Activated CD4-positive, alpha-beta T cell treated with anti-CD3 and anti-CD28 coated beads, Interleukin-2, amount 10 ng/mL, durations not matched to agents 7 days and 5 days (primary cell): ENCODE results near the gene SPIB. TPM values are rescaled to one million over a fixed set of nuclear protein-coding genes. Genes with fewer than 3 reads are reported as not detected.

Experiments used
- CTCF ChIA-PET: fragments of 350-600 bp; sonication (Branson Sonifier 250); formaldehyde crosslinking; loops from one replicate; lab custom pipeline; 2021; ENCODE audit warnings: antibody characterized with exemption; lab: Charles Lee
- POLR2A ChIA-PET: fragments of 350-600 bp; sonication (Branson Sonifier 250); formaldehyde crosslinking; loops from one replicate; lab custom pipeline; 2021; ENCODE audit warnings: antibody characterized with exemption; lab: Charles Lee
- DNase-seq: peaks from one replicate; pipeline ENCODE4 v3.0.0-alpha.2; 2020
- H3K27ac Mint-ChIP-seq: one replicate; pipeline ENCODE4 v1.8.0; 2021; ENCODE audit warnings: mild to moderate bottlenecking, moderate library complexity, mixed read lengths
- H3K27me3 Mint-ChIP-seq: one replicate; pipeline ENCODE4 v1.8.0; 2021; ENCODE audit warnings: mixed read lengths
- H3K36me3 Mint-ChIP-seq: one replicate; pipeline ENCODE4 v1.8.0; 2021; ENCODE audit warnings: low read depth, mixed read lengths
- H3K4me1 Mint-ChIP-seq: one replicate; pipeline ENCODE4 v1.8.0; 2021; ENCODE audit warnings: mixed read lengths
- H3K4me3 Mint-ChIP-seq: one replicate; pipeline ENCODE4 v1.8.0; 2021; ENCODE audit warnings: mild to moderate bottlenecking, moderate library complexity, mixed read lengths
- H3K9me3 Mint-ChIP-seq: one replicate; pipeline ENCODE4 v1.8.0; 2021; ENCODE audit warnings: mixed read lengths
- total RNA-seq, 2 experiments: library from RNA; stranded (reverse); gene quantifications; one replicate each; pipeline ENCODE4 v1.2.3, GENCODE V29; 2021

The SPIB gene
- total RNA-seq, 2 experiments from 2014 or later: 0.48 to 0.50 TPM

DNA sequence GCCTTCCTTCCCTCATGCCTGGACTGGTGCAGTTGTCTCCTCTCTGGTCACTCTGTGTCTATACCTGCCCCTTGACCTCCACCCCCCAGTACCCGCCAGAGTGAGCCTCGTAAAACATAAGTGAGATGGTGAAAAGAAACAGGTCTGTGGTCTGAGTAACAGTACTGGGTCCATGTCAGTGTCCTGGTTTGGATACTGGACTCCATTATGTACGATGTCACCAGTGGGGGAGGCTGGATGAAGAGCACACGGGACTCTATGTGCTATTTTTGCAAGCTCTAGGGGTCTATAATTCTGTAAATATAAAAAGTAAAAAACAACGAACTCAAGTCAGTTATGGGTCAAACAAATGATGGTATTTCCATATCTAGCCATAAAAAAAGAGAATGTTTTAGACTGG, 28.3 kb downstream of the SPIB start:
- POLR2A ChIA-PET: no interaction called here

DNA sequence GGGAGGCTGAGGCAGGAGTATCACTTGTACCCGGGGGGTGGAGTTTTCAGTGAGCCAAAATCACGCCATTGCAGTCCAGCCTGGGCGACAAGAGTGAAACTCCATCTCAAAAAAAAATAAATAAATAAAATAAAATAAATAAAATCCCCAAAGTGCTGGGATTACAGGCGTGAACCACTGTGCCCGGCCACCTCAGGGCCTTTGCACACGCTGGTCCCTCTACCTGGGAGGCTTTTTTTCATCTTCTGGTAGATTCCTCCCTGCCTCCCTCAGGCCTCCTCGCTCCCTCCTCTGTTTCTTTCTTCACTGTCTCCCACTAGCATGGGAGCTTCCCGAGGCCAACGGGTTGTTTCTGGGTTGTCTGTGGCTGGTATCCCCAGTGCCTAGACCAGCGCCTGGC, 29.0 kb downstream of the SPIB start:
- no peaks in the 10 kb centered on the region for H3K27me3 Mint-ChIP-seq
- H3K4me1 Mint-ChIP-seq: no peaks in the 10 kb centered on the region
- DNase-seq: no peak
- H3K9me3 Mint-ChIP-seq: no peaks in the 10 kb centered on the region
- H3K4me3 Mint-ChIP-seq: no peak overlapping the region
- no peak overlapping the region for H3K27ac Mint-ChIP-seq
- ChIA-PET POLR2A (no interaction called here), CTCF (interaction anchor here (0.6 kb wide), 1 partner anchor 36 kb away, joined by 3 read pairs; no protein-coding TSS in a partner anchor)
- no peaks in the 10 kb centered on the region for H3K36me3 Mint-ChIP-seq

More for the DNA sequence above, 28.3 kb downstream of the SPIB start:
- H3K4me3 Mint-ChIP-seq: no peak overlapping the region
- no peak overlapping the region for H3K27ac Mint-ChIP-seq
- H3K4me1 Mint-ChIP-seq: no peaks in the 10 kb centered on the region
- no peak for DNase-seq
- H3K9me3 Mint-ChIP-seq: no peaks in the 10 kb centered on the region
- H3K36me3 Mint-ChIP-seq: no peaks in the 10 kb centered on the region
- H3K27me3 Mint-ChIP-seq: no peaks in the 10 kb centered on the region
- CTCF ChIA-PET: no interaction called here

DNA sequence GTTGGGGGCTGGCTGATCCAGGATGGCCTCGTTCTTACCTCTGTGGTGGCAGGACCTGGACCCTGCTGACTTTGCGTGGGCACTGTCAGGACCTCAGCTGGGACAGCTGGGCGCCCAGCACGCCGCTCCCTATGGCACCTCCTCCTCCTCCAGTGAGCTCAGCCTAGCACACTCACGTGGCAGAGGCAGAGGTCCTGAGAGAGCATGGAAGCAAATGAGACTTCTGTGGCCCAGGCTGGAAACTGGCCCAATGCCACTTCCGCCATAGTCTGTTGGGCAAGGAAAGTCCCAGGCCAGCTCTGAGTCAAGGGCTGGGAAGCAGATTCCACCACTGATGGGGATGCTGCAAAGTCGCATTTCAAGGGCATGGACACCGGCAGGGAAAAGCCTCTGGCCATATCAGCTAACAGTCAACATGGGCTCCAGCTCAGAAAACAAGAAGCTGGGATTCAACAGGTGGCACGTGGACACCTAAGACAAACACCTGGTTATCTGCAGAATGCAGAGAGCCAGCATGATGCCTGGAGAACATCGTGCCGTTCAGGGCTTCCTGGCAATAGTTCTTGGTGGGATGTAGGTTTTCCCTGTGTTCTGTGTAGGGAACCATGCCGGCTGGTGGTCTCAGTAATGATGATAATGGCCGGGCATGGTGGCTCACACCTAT, 30.6 kb downstream of the SPIB start:
- ChIA-PET CTCF (interaction anchor here (1.3 kb wide), 1 partner anchor 12 kb away, joined by 3 read pairs; no protein-coding TSS in a partner anchor), POLR2A (no interaction called here)
- DNase-seq: no peak
- Mint-ChIP-seq H3K9me3 (no peaks in the 10 kb centered on the region), H3K4me3 (no peak overlapping the region), H3K27me3 (no peaks in the 10 kb centered on the region), H3K4me1 (no peaks in the 10 kb centered on the region), H3K27ac (no peak overlapping the region), H3K36me3 (no peaks in the 10 kb centered on the region)

DNA sequence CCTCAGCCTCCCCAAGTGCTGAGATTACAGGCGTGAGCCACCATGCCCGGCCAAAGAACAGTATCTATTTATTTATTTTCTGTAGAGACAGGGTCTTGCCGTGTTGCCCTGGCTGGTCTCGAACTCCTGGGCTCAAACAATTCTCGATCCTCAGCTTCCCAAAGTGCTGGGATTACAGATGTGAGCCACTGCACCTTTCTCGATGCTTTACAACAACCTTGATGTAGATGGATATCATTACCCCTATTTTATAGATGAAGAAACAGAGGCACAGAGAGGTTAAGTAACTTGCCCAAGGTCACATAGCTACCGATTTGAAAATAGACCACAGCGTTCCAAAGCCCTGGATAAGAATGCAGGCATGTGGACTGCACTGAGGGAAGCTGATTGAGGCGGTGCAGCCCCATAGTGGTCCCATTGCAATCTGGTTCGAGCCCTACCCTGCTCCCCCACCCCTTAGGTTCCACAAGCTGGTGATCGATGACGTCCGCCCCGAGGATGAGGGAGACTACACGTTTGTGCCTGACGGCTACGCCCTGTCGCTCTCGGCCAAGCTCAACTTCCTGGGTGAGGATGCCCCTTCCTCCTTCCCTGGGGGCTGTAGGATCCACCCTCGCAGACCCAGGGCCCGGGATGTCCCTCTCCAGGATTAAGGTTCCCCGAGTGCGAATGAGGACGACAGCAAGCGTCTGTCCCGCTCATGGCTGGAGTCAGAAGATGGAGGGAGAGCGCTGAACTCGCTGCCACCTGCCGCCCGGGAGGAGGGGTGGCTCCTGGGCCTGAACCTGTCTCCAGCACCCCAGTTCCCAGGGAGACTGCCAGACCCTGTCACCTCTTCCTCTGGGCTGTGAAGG, 31.9 kb downstream of the SPIB start:
- ChIA-PET POLR2A (no interaction called here), CTCF (interaction anchor here (1.3 kb wide), 1 partner anchor 13 kb away, joined by 3 read pairs; no protein-coding TSS in a partner anchor)
- Mint-ChIP-seq H3K36me3 (no peaks in the 10 kb centered on the region), H3K9me3 (no peaks in the 10 kb centered on the region), H3K4me1 (no peaks in the 10 kb centered on the region), H3K27ac (no peak overlapping the region), H3K4me3 (no peak overlapping the region), H3K27me3 (no peaks in the 10 kb centered on the region)
- no peak for DNase-seq

DNA sequence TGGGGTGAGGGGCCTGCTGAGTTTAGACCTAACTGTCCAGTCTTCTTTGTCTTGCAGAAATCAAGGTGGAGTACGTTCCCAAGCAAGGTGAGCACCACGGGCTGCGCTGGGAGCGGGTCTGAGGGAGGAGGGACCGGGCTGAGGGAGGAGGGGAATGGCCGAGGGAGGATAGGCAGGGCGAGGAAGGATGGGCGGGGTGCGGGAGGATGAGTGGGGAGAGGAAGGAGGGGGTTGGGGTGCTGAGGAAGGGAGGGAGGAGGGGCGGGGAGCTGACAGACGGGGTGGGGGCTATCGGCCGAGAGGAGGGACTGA, 32.4 kb downstream of the SPIB start:
- no peaks in the 10 kb centered on the region for H3K4me1 Mint-ChIP-seq
- H3K36me3 Mint-ChIP-seq: no peaks in the 10 kb centered on the region
- POLR2A ChIA-PET: no interaction called here

DNA sequence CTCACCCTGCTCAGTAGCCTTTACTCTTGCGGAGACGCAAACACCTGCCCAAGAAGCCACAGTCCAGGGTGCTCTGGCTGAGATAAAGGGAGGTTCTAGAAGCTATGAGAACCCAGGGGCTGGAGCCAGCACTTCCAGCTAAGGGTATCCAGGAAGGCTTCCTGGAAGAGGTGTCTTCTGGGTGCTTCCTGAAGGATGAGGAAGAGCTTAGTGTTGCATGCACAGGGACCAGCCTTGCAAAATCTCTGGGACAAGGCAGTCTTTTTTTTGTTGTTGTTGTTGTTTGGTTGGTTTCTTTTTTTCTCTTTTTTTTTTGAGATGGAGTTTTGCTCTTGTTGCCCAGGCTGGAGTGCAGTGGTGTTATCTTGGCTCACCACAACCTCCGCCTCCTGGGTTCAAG, 34.5 kb downstream of the SPIB start:
- no peak overlapping the region for H3K27ac Mint-ChIP-seq

More for the DNA sequence above, 32.4 kb downstream of the SPIB start:
- Mint-ChIP-seq H3K27ac (no peak overlapping the region), H3K9me3 (no peaks in the 10 kb centered on the region), H3K27me3 (no peaks in the 10 kb centered on the region), H3K4me3 (no peak overlapping the region)
- CTCF ChIA-PET: no interaction called here
- DNase-seq: no peak

DNA sequence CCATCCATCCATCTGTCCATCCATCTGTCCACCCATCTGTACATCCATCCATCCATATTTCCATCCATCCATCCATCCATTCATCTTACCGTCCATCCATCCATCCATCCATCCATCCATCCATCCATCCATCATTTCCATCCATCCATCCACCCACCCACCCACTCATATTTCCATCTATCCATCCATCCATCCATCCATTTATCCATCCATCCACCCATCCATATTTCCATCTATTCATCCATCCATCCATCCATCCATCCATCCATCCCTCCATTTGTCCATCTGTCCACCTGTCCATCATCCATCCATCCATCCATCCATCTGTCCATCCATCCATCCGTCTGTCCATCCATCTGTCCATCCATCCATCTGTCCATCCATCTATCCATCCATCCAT, 37.3 kb downstream of the SPIB start:
- peaks cover 9% of the 10 kb centered on the region for H3K27me3 Mint-ChIP-seq
- DNase-seq: no peak
- H3K27ac Mint-ChIP-seq: no peak overlapping the region
- H3K4me1 Mint-ChIP-seq: peaks cover 10% of the 10 kb centered on the region
- H3K36me3 Mint-ChIP-seq: no peaks in the 10 kb centered on the region
- POLR2A ChIA-PET: no interaction called here
- no peaks in the 10 kb centered on the region for H3K9me3 Mint-ChIP-seq
- CTCF ChIA-PET: interaction anchor here (0.7 kb wide), 1 partner anchor 69 kb away, joined by 3 read pairs; no protein-coding TSS in a partner anchor
- H3K4me3 Mint-ChIP-seq: no peak overlapping the region

More for the DNA sequence above, 34.5 kb downstream of the SPIB start:
- CTCF ChIA-PET: interaction anchor here (0.6 to 0.7 kb wide), 2 partner anchors 38 to 84 kb away, joined by 3 read pairs; no protein-coding TSS in a partner anchor
- Mint-ChIP-seq H3K9me3 (no peaks in the 10 kb centered on the region), H3K4me1 (no peaks in the 10 kb centered on the region), H3K36me3 (no peaks in the 10 kb centered on the region), H3K27me3 (peaks cover 5% of the 10 kb centered on the region), H3K4me3 (no peak overlapping the region)
- POLR2A ChIA-PET: no interaction called here
- no peak for DNase-seq

DNA sequence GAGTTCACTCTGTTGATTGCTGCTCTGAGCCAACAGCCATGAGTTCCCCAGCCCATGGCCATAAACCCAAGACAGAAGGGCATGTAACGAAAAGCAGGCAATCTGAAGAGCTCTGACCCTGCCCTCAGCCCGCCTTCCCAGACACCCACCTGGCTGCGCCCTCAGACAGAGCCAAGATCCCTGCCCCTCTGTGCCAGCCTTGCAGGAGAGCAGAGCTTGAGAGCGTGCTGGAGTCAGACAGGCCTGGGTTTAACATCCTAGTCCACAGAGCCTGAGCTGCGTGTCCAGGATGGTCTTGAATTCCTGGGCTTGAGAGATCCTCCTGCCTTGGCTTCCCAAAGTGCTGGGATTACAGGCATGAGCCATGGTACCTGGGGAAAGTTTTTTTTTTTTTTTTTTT, 38.6 kb downstream of the SPIB start:
- Mint-ChIP-seq H3K4me1 (peaks cover 15% of the 10 kb centered on the region), H3K36me3 (no peaks in the 10 kb centered on the region), H3K27ac (no peak overlapping the region), H3K27me3 (peaks cover 9% of the 10 kb centered on the region), H3K4me3 (no peak overlapping the region), H3K9me3 (no peaks in the 10 kb centered on the region)
- ChIA-PET POLR2A (no interaction called here), CTCF (interaction anchor here (0.6 to 1.5 kb wide), 2 partner anchors 82 to 258 kb away, joined by 3 to 4 read pairs; partner anchors contain the start of gene NR1H2)
- no peak for DNase-seq

DNA sequence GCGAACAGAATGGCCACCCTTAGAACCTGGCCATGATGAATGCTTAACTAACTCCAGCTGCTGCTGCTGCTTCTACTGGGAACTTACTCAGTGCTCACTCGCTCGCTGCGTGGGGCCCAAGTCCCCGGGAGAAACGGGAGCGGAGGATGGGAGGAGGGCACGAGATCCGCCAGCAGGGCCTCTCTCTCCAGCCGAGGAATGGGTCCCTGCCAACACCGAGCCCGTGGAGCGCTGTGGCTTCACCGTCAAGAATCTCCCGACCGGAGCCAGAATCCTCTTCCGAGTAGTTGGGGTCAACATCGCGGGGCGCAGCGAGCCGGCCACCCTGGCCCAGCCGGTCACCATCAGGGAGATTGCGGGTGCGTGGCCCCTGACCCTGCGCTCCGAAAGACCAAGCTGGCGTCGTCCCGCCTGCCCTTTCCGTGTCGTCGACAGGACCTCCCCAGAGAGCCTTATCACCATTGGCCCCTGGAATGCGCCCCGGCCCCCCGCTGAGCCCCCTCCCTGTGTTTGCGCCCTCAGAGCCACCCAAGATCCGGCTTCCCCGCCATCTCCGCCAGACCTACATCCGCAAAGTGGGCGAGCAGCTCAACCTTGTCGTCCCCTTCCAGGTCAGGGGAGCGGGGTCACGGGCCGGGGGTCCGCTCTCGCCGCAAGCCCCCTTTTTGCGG, 39.8 kb downstream of the SPIB start:
- POLR2A ChIA-PET: no interaction called here
- CTCF ChIA-PET: interaction anchor here (1.5 kb wide), 1 partner anchor 83 kb away, joined by 4 read pairs; the partner anchor contains the start of gene NR1H2

DNA sequence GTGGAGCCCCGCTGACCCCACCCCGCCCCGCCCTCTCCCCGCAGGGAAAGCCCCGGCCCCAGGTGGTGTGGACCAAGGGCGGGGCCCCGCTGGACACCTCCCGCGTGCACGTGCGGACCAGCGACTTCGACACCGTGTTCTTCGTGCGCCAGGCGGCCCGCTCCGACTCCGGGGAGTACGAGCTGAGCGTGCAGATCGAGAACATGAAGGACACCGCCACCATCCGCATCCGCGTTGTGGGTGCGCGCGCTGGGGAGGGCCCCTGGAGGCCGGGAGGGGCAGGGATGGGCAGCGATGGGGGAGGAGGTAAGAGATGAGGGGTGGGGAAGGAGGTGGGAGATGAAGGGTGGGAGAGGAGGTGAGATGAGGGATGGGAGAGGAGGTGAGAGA, 40.3 kb downstream of the SPIB start:
- no peaks in the 10 kb centered on the region for H3K36me3 Mint-ChIP-seq
- no peaks in the 10 kb centered on the region for H3K9me3 Mint-ChIP-seq
- peaks cover 9% of the 10 kb centered on the region for H3K27me3 Mint-ChIP-seq
- H3K4me3 Mint-ChIP-seq: no peak overlapping the region
- H3K4me1 Mint-ChIP-seq: peaks cover 15% of the 10 kb centered on the region
- ChIA-PET POLR2A (no interaction called here), CTCF (no interaction called here)
- no peak overlapping the region for H3K27ac Mint-ChIP-seq
- no peak for DNase-seq

More for the DNA sequence above, 39.8 kb downstream of the SPIB start:
- H3K27me3 Mint-ChIP-seq: peaks cover 9% of the 10 kb centered on the region
- DNase-seq: no peak
- no peaks in the 10 kb centered on the region for H3K36me3 Mint-ChIP-seq
- no peak overlapping the region for H3K4me3 Mint-ChIP-seq
- H3K4me1 Mint-ChIP-seq: peaks cover 15% of the 10 kb centered on the region
- no peak overlapping the region for H3K27ac Mint-ChIP-seq
- H3K9me3 Mint-ChIP-seq: no peaks in the 10 kb centered on the region

DNA sequence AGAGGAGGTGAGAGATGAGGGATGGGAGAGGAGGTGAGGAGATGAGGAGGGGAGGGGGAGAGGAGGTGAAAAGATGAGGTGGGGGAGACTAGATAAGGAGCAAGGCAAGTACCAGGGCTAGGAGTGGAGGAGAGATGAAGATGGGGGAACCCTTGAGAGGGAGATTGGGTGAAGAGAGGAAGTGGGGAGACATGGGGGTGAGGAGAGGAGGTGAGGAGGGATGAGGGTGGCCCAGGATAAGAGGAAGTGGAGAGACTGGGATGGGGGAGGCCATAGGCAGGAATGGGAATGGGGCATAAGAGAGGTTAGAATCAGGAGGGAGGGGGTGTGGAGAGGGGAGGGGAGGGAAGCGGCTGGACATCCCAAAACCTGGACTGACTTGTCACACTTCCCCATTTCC, 40.9 kb downstream of the SPIB start:
- ChIA-PET POLR2A (no interaction called here), CTCF (interaction anchor here (0.9 to 2.3 kb wide), 4 partner anchors 18 to 108 kb away, joined by 3 to 17 read pairs (median 4); no protein-coding TSS in a partner anchor)
- H3K27me3 Mint-ChIP-seq: peaks cover 9% of the 10 kb centered on the region
- H3K27ac Mint-ChIP-seq: no peak overlapping the region
- no peak for DNase-seq
- no peak overlapping the region for H3K4me3 Mint-ChIP-seq
- H3K4me1 Mint-ChIP-seq: peaks cover 15% of the 10 kb centered on the region
- H3K36me3 Mint-ChIP-seq: no peaks in the 10 kb centered on the region
- no peaks in the 10 kb centered on the region for H3K9me3 Mint-ChIP-seq

DNA sequence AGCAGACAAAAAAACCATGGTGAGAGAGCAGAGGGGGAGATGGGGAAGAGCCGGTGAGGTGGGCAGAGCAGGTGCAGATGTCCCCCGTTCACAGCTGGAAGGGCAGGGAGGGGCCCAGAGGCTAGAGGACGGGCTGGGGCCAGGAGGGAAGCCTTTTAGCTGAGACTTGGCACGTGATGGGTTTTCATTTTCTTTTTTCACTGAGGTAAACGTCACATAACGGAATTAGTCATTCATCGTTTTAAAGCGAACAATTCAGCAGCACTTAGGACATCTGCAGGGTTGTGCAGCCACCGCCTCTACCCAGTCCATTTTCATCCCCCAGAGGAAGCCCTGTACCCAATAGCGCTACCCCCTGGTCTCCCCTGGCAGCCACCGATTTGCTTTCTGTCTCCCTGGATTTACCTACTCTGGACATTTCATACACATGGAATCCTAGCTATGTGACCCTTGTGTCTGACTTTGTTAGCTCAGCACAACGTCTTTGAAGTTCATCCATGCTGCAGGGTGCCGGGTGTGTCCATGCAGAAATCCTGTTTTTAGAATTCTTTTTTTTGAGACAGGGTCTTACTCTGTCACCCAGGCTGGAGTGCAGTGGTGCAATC, 41.5 kb downstream of the SPIB start:
- no peak overlapping the region for H3K4me3 Mint-ChIP-seq
- ChIA-PET POLR2A (no interaction called here), CTCF (interaction anchor here (0.9 to 2.3 kb wide), 7 partner anchors 9 to 108 kb away, joined by 3 to 17 read pairs (median 5); no protein-coding TSS in a partner anchor)
- no peaks in the 10 kb centered on the region for H3K9me3 Mint-ChIP-seq
- no peaks in the 10 kb centered on the region for H3K36me3 Mint-ChIP-seq
- DNase-seq: no peak
- peaks cover 9% of the 10 kb centered on the region for H3K27me3 Mint-ChIP-seq
- no peak overlapping the region for H3K27ac Mint-ChIP-seq
- H3K4me1 Mint-ChIP-seq: peaks cover 15% of the 10 kb centered on the region
